Keratinocyte (primary cell): ENCODE data around the gene ARL4D. TPM values are rescaled to one million over a fixed set of nuclear protein-coding genes. Genes with fewer than 3 reads are reported as not detected.
A peak's percentile ranks its signal among the peaks of the same experiment; 100 is the strongest.

Experiments used
- DNase-seq: peaks from one replicate; pipeline ENCODE4 v3.0.0-alpha.2; 2011; ENCODE audit warnings: low read depth, missing footprints, low spot score
- FAIRE-seq: peaks from 2 replicates; lab custom pipeline; 2011; peaks lifted over from hg19 to GRCh38; lab: Jason Lieb, UNC
- H2AFZ ChIP-seq: 2 replicates; pipeline ENCODE4 v1.6.0; 2012; ENCODE audit warnings: low read length, control low read depth, inconsistent platforms; ENCODE audit not compliant: control insufficient read depth
- H3K27ac ChIP-seq: 2 replicates; pipeline ENCODE4 v1.5.1; 2011; ENCODE audit warnings: low read length; ENCODE audit not compliant: control insufficient read depth, insufficient read depth
- H3K27me3 ChIP-seq: 3 replicates; pipeline ENCODE4 v1.6.0; 2011; ENCODE audit warnings: low read length; ENCODE audit not compliant: control insufficient read depth, insufficient read depth; ENCODE audit errors: extremely low read depth
- H3K36me3 ChIP-seq, 2 experiments: 2 replicates in 1 of 2; 3 replicates in 1 of 2; pipeline ENCODE4 v1.5.1; 2011; ENCODE audit warnings: low read length in 2 of 2, mild to moderate bottlenecking in 1 of 2; ENCODE audit not compliant: control insufficient read depth in 2 of 2, insufficient read depth in 2 of 2; ENCODE audit errors: extremely low read depth in 1 of 2
- H3K4me1 ChIP-seq: 3 replicates; pipeline ENCODE4 v1.5.1; 2011; ENCODE audit warnings: low read length; ENCODE audit not compliant: control insufficient read depth, insufficient read depth; ENCODE audit errors: extremely low read depth
- H3K4me2 ChIP-seq: 3 replicates; pipeline ENCODE4 v1.6.0; 2011; ENCODE audit warnings: low read depth, low read length; ENCODE audit not compliant: control insufficient read depth, insufficient read depth; ENCODE audit errors: extremely low read depth
- H3K4me3 ChIP-seq, 3 experiments: fragments of 200-600 bp in 1 of 3; sonication (generic) in 1 of 3; 2 replicates in 2 of 3; 3 replicates in 1 of 3; pipeline ENCODE4 v1.5.1; 2011 to 2016; ENCODE audit warnings: low read length in 3 of 3, mild to moderate bottlenecking in 3 of 3, control low read depth in 2 of 3, inconsistent platforms in 1 of 3, low read depth in 1 of 3, mixed read lengths in 1 of 3, mixed run types in 1 of 3, moderate library complexity in 1 of 3; ENCODE audit not compliant: control insufficient read depth in 2 of 3, insufficient read depth in 2 of 3; ENCODE audit errors: extremely low read depth in 1 of 3
- H3K79me2 ChIP-seq: 2 replicates; pipeline ENCODE4 v1.6.0; 2012; ENCODE audit warnings: low read length; ENCODE audit not compliant: control insufficient read depth, insufficient read depth
- H3K9ac ChIP-seq: 3 replicates; pipeline ENCODE4 v1.6.0; 2011; ENCODE audit warnings: low read length; ENCODE audit not compliant: control insufficient read depth, insufficient read depth; ENCODE audit errors: extremely low read depth
- H3K9me1 ChIP-seq: 3 replicates; pipeline ENCODE4 v1.6.0; 2011; ENCODE audit warnings: low read length; ENCODE audit not compliant: control insufficient read depth, insufficient read depth; ENCODE audit errors: extremely low read depth
- H3K9me3 ChIP-seq: 2 replicates; pipeline ENCODE4 v1.5.1; 2012; ENCODE audit warnings: low read depth, low read length; ENCODE audit not compliant: control insufficient read depth
- H4K20me1 ChIP-seq: 3 replicates; pipeline ENCODE4 v1.6.0; 2011; ENCODE audit warnings: low read length; ENCODE audit not compliant: control insufficient read depth, insufficient read depth; ENCODE audit errors: extremely low read depth
- EZH2 ChIP-seq: IDR thresholded peaks from one replicate; pipeline ENCODE4 v1.6.1; 2012; ENCODE audit warnings: inconsistent platforms, mild to moderate bottlenecking, low read length, moderate library complexity
- dilution Hi-C: fragments of 300-500 bp; cut with MboI; formaldehyde crosslinking; loops from one replicate; pipeline ENCODE4 v1.7.0; 2020; ENCODE audit warnings: low sequenced_read_pairs; ENCODE audit not compliant: extremely low pct_ligation_motif_present
- polyA plus RNA-seq, 5 experiments: library from polyadenylated mRNA; depleted of rRNA in 3 of 5; stranded (reverse) in 3 of 5; stranded (forward) in 1 of 5; unstranded in 1 of 5; fragments of >200 nt; gene quantifications; 1 replicate in 1 of 5; 2 replicates in 3 of 5; 3 replicates in 1 of 5; pipeline versions ENCODE4 v1.2.1 to v1.2.3, GENCODE V29; 2011 to 2012; ENCODE audit warnings: missing spikeins in 2 of 5, low read depth in 1 of 5, low replicate concordance in 1 of 5
- small RNA-seq, 3 experiments: library from RNA; depleted of rRNA; stranded (forward); fragments of <200 nt; gene quantifications; one replicate each; pipeline ENCODE3, GENCODE V24; 2012; ENCODE audit warnings: low read depth in 3 of 3, low replicate concordance in 1 of 3; ENCODE audit not compliant: insufficient read length in 3 of 3
- TF ChIP-seq, protein P1 (sequence below), 3 experiments: IDR thresholded peaks in 1 of 3; conservative IDR thresholded peaks in 1 of 3; optimal IDR thresholded peaks in 1 of 3; 2 replicates in 2 of 3; 3 replicates in 1 of 3; pipeline versions ENCODE3 to v1.5.1; 2011; ENCODE audit warnings: low read length in 3 of 3, mild to moderate bottlenecking in 3 of 3, moderate library complexity in 2 of 3, control low read depth in 1 of 3, inconsistent platforms in 1 of 3; ENCODE audit not compliant: insufficient read depth in 2 of 3; ENCODE audit errors: extremely low read depth in 1 of 3

The ARL4D gene
- polyA plus RNA-seq, 1 donor (not counting 4 experiments of a cell fraction or from before 2014, with no cell fraction given), result 36.5 TPM

DNA sequence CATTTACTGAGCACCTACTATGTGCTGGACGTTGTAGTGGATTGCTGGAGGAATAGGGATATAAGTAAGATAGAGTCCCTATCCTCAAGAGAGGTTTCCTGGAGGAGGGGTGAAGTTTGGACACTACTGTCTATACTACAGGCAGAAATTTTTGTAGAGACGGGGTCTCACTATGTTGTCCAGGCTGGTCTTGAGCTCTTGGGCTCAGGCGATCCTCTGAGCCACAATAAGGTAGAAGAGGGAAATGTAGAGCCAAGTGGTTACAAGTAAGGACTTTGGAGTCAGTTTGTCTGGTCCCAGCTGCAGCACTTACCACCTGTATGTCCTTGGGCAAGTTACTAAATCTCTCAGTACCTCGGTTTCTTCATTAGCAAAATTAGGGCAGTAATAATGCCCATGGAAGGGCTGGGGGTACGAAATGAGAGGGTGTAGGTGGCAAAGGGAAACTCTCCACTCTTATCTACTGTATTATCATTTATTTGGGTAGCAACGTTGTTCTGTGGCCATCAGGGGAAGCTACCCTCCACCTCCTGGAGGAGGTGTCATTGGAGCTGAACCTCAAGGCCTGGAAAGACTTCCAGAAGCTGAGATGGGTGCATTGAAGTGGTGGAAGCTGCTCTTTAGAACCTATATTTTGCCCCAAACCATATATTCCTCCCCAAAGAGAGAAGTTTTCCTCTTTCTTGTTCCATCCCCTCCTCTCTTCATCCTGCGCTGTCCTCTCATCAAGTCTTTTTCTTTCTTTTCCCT, 50.1 kb downstream of the ARL4D start:
- Histone ChIP-seq H3K27ac (no peak overlapping the region), H4K20me1 (no peaks in the 10 kb centered on the region), H3K79me2 (no peaks in the 10 kb centered on the region), H3K9me1 (no peaks in the 10 kb centered on the region), H3K9ac (no peak overlapping the region), H3K36me3 (no peaks in the 10 kb centered on the region), H3K4me3 (no peak overlapping the region), H2AFZ (no peak overlapping the region), H3K9me3 (no peaks in the 10 kb centered on the region), H3K27me3 (no peaks in the 10 kb centered on the region), H3K4me2 (no peak overlapping the region), H3K4me1 (peaks cover 21% of the 10 kb centered on the region)
- TF ChIP-seq, protein P1, sequence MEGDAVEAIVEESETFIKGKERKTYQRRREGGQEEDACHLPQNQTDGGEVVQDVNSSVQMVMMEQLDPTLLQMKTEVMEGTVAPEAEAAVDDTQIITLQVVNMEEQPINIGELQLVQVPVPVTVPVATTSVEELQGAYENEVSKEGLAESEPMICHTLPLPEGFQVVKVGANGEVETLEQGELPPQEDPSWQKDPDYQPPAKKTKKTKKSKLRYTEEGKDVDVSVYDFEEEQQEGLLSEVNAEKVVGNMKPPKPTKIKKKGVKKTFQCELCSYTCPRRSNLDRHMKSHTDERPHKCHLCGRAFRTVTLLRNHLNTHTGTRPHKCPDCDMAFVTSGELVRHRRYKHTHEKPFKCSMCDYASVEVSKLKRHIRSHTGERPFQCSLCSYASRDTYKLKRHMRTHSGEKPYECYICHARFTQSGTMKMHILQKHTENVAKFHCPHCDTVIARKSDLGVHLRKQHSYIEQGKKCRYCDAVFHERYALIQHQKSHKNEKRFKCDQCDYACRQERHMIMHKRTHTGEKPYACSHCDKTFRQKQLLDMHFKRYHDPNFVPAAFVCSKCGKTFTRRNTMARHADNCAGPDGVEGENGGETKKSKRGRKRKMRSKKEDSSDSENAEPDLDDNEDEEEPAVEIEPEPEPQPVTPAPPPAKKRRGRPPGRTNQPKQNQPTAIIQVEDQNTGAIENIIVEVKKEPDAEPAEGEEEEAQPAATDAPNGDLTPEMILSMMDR (optimal IDR thresholded peaks at IDR 0.05 in 1 of 3, IDR thresholded peaks at IDR 0.05 in 1 of 3, conservative IDR thresholded peaks at IDR 0.05 in 1 of 3; ENCODE audit: extremely low read depth in 1 of 3, insufficient read depth in 2 of 3, low read length in 3 of 3), result no peak
- no peak for TF ChIP-seq EZH2
- peak; percentile 68 for FAIRE-seq
- no peak for DNase-seq
- dilution Hi-C loops, result no loop called here

DNA sequence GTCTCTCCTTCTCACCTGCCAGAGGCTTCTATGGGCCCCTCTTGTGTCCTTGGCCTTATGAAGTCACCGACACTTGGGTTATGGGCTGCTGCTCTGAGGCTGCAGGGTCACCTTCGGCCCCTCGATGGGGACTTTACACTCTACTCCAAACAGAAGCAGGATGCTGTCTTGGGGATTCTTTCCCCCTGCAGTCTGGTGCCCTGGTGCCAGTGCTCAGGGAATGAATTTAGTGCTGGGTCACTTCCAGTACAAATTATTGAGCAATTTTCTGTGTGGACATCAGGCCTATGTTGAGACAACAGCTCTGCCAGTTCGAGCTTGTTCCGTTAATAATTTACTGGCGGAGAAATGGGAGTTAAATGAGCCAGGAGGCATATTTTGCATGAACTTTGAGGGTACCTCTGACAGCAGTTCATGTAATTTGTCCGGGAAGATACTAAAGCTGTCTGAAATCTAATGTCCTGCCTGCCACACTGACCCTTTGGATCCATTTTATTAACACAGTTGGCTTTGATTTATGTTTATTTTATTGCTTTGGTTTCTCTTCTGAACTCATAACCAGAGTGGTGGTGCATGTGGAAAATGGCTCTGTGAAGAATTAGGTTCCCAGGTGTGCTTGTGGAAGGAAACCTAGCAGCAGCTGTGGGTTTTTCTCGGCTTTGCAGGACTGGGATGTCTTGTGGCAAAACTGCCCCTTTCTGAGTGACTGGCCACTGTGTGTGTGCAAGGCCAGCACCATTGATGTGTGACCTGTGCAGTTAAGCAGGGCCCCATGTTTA, 50.9 kb downstream of the ARL4D start:
- TF ChIP-seq, protein P1 (optimal IDR thresholded peaks at IDR 0.05 in 1 of 3, IDR thresholded peaks at IDR 0.05 in 1 of 3, conservative IDR thresholded peaks at IDR 0.05 in 1 of 3; ENCODE audit: extremely low read depth in 1 of 3, insufficient read depth in 2 of 3, low read length in 3 of 3), result no peak
- no peak for TF ChIP-seq EZH2
- no peaks in the 10 kb centered on the region for H4K20me1 ChIP-seq
- no peaks in the 10 kb centered on the region for H3K36me3 ChIP-seq
- H3K9me1 ChIP-seq, result no peaks in the 10 kb centered on the region
- H3K27ac ChIP-seq, result no peak overlapping the region
- FAIRE-seq, result no peak
- peaks cover 13% of the 10 kb centered on the region for H3K4me1 ChIP-seq
- H3K27me3 ChIP-seq, result no peaks in the 10 kb centered on the region
- H3K79me2 ChIP-seq, result no peaks in the 10 kb centered on the region
- H2AFZ ChIP-seq, result no peak overlapping the region
- no peak overlapping the region for H3K9ac ChIP-seq
- no peak overlapping the region for H3K4me3 ChIP-seq
- dilution Hi-C loops, result no loop called here
- no peak for DNase-seq
- H3K9me3 ChIP-seq, result no peaks in the 10 kb centered on the region
- H3K4me2 ChIP-seq, result peak overlapping the region; percentile 25

Small RNAs within 50 kb of the gene (small RNA-seq; reads per million reads assigned to genes)
- gene RNU6-1137P (0 reads per million in 3 experiments), gene RNU6-406P (0 reads per million in 3 experiments), gene RNU6-470P (0 reads per million in 3 experiments)

Other genes starting within 250 kb of the ARL4D start
- 65.7 to 70.8 TPM (median 67.7 TPM) in 3 replicates for gene NBR1, start 227.8 kb upstream of the ARL4D start, polyA plus RNA-seq
- 0.93 to 1.9 TPM (median 1.1 TPM) in 3 replicates for gene TMEM106A, start 187.1 kb upstream of the ARL4D start, polyA plus RNA-seq
- not detected in 3 replicates for gene CCDC200, start 170.4 kb upstream of the ARL4D start, polyA plus RNA-seq
- gene RNU2-1, start 165.0 kb upstream of the ARL4D start, polyA plus RNA-seq, result not detected in 3 replicates
- 25.2 to 32.4 TPM (median 30.1 TPM) in 3 replicates for gene DHX8, start 85.0 kb downstream of the ARL4D start, polyA plus RNA-seq
- gene ETV4, start 147.3 kb downstream of the ARL4D start, polyA plus RNA-seq, result 20.9 to 49.7 TPM (median 33.6 TPM) in 3 replicates